H1 (cell line): ENCODE data around the gene TSPAN32. TPM values are rescaled to one million over a fixed set of nuclear protein-coding genes. Genes with fewer than 3 reads are reported as not detected.
A peak's percentile ranks its signal among the peaks of the same experiment; 100 is the strongest.

Experiments
- CTCF ChIA-PET: fragments of 300-600 bp; sonication (Branson Sonifier 250); formaldehyde crosslinking; loops from one replicate; lab custom pipeline; 2021; ENCODE audit not compliant: partially characterized antibody; lab: Charles Lee
- POLR2A ChIA-PET: fragments of 300-600 bp; sonication (Branson Sonifier 250); formaldehyde crosslinking; loops from one replicate; lab custom pipeline; 2021; ENCODE audit warnings: inconsistent platforms; ENCODE audit not compliant: partially characterized antibody; lab: Charles Lee
- DNase-seq, 2 experiments: peaks; one replicate each; pipeline versions ENCODE4 v3.0.0 to v3.0.0-alpha.2; 2010 to 2022; ENCODE audit warnings: low spot score in 2 of 2, low read depth in 1 of 2, mixed read lengths in 1 of 2
- FAIRE-seq: peaks from 2 replicates; lab custom pipeline; 2011; peaks lifted over from hg19 to GRCh38; lab: Jason Lieb, UNC
- H2AFZ ChIP-seq: 2 replicates; pipeline ENCODE4 v1.8.1; 2012; ENCODE audit warnings: low read length, inconsistent platforms
- H2AK5ac ChIP-seq: 2 replicates; pipeline ENCODE4 v1.6.1; 2013; ENCODE audit warnings: low read depth, low read length
- H2BK120ac ChIP-seq: replicated peaks from 2 replicates; pipeline ENCODE3; 2013; ENCODE audit warnings: low read depth, low read length, inconsistent platforms
- H2BK12ac ChIP-seq: 2 replicates; pipeline ENCODE4 v1.6.1; 2013; ENCODE audit warnings: low read depth, low read length
- H2BK15ac ChIP-seq: 2 replicates; pipeline ENCODE4 v1.6.1; 2013; ENCODE audit warnings: low read length
- H2BK20ac ChIP-seq: 2 replicates; pipeline ENCODE4 v1.6.1; 2013; ENCODE audit warnings: low read length
- H2BK5ac ChIP-seq: 2 replicates; pipeline ENCODE4 v1.6.1; 2013; ENCODE audit warnings: low read depth, low read length
- H3K14ac ChIP-seq: 2 replicates; pipeline ENCODE4 v1.6.1; 2013; ENCODE audit warnings: inconsistent platforms; ENCODE audit not compliant: insufficient read length
- H3K18ac ChIP-seq: 2 replicates; pipeline ENCODE4 v1.6.1; 2013; ENCODE audit warnings: low read length; ENCODE audit errors: extremely low read depth
- H3K23ac ChIP-seq: 2 replicates; pipeline ENCODE4 v1.6.1; 2013; ENCODE audit warnings: inconsistent platforms; ENCODE audit not compliant: insufficient read length
- H3K23me2 ChIP-seq: 2 replicates; pipeline ENCODE4 v1.6.1; 2013; ENCODE audit warnings: low read depth, low read length
- H3K27ac ChIP-seq: 2 replicates; pipeline ENCODE4 v1.6.1; 2011; ENCODE audit warnings: low read depth, low read length, inconsistent platforms
- H3K27me3 ChIP-seq, 4 experiments: replicated peaks in 1 of 4; 1 replicate in 1 of 4; 2 replicates in 3 of 4; pipeline versions ENCODE4 v1.6.1 to v1.8.1; 2011 to 2013; ENCODE audit warnings: low read length in 3 of 4, mild to moderate bottlenecking in 3 of 4, inconsistent platforms in 2 of 4, mixed read lengths in 2 of 4, moderate library complexity in 1 of 4; ENCODE audit not compliant: control insufficient read depth in 3 of 4, insufficient read depth in 3 of 4; ENCODE audit errors: extremely low read depth in 1 of 4
- H3K36me3 ChIP-seq, 4 experiments: 2 replicates each; pipeline versions ENCODE4 v1.6.1 to v1.8.1; 2011 to 2013; ENCODE audit warnings: mild to moderate bottlenecking in 4 of 4, low read length in 3 of 4, moderate library complexity in 2 of 4, control low read depth in 1 of 4, inconsistent platforms in 1 of 4; ENCODE audit not compliant: insufficient read depth in 4 of 4, control insufficient read depth in 2 of 4
- H3K4ac ChIP-seq: replicated peaks from 2 replicates; pipeline ENCODE3; 2013; ENCODE audit warnings: low read length, low read depth, mixed read lengths, inconsistent platforms; ENCODE audit not compliant: insufficient read length
- H3K4me1 ChIP-seq, 4 experiments: replicated peaks in 1 of 4; 1 replicate in 1 of 4; 2 replicates in 3 of 4; pipeline versions ENCODE4 v1.6.1 to v1.8.1; 2011 to 2013; ENCODE audit warnings: low read length in 3 of 4, inconsistent platforms in 2 of 4, mixed read lengths in 1 of 4; ENCODE audit not compliant: insufficient read depth in 4 of 4, control insufficient read depth in 3 of 4
- H3K4me2 ChIP-seq, 2 experiments: 2 replicates each; pipeline versions ENCODE4 v1.6.1 to v1.8.1; 2011 to 2013; ENCODE audit warnings: low read depth in 2 of 2, low read length in 2 of 2, control low read depth in 1 of 2, inconsistent platforms in 1 of 2, mild to moderate bottlenecking in 1 of 2; ENCODE audit not compliant: insufficient read depth in 1 of 2
- H3K4me3 ChIP-seq, 4 experiments: fragments of 200-600, 300-600 bp in 1 of 4; sonication (generic), shearing (Covaris generic), sonication (Bioruptor Twin) in 1 of 4; 2 replicates each; pipeline versions ENCODE4 v1.5.1 to v1.8.1; 2011 to 2016; ENCODE audit warnings: low read length in 4 of 4, low read depth in 3 of 4, control low read depth in 2 of 4, inconsistent platforms in 2 of 4, mild to moderate bottlenecking in 2 of 4, mixed read lengths in 1 of 4, moderate library complexity in 1 of 4; ENCODE audit not compliant: insufficient read depth in 2 of 4; ENCODE audit errors: extremely low read depth in 1 of 4
- H3K56ac ChIP-seq: replicated peaks from 2 replicates; pipeline ENCODE3; 2013; ENCODE audit warnings: low read depth, mild to moderate bottlenecking, mixed read lengths, low read length, inconsistent platforms; ENCODE audit not compliant: insufficient read length
- H3K79me1 ChIP-seq: 2 replicates; pipeline ENCODE4 v1.6.1; 2013; ENCODE audit warnings: low read depth, low read length, control low read depth
- H3K79me2 ChIP-seq, 2 experiments: 2 replicates each; pipeline versions ENCODE4 v1.6.1 to v1.8.1; 2012 to 2013; ENCODE audit warnings: low read length in 2 of 2, mild to moderate bottlenecking in 2 of 2, inconsistent platforms in 1 of 2; ENCODE audit not compliant: insufficient read depth in 2 of 2, control insufficient read depth in 1 of 2
- H3K9ac ChIP-seq, 4 experiments: replicated peaks in 1 of 4; 1 replicate in 1 of 4; 2 replicates in 3 of 4; pipeline versions ENCODE4 v1.6.1 to v1.8.1; 2011 to 2013; ENCODE audit warnings: low read depth in 3 of 4, low read length in 3 of 4, control low read depth in 2 of 4, mild to moderate bottlenecking in 2 of 4, moderate library complexity in 2 of 4, inconsistent platforms in 1 of 4; ENCODE audit errors: extremely low read depth in 1 of 4
- H3K9me3 ChIP-seq, 2 experiments: 2 replicates each; pipeline versions ENCODE4 v1.6.1 to v1.8.1; 2012 to 2013; ENCODE audit warnings: mild to moderate bottlenecking in 2 of 2, moderate library complexity in 2 of 2, control low read depth in 1 of 2, inconsistent platforms in 1 of 2, low read depth in 1 of 2, low read length in 1 of 2, mixed read lengths in 1 of 2; ENCODE audit not compliant: insufficient read depth in 2 of 2
- H4K20me1 ChIP-seq, 2 experiments: replicated peaks in 1 of 2; 2 replicates each; pipeline versions ENCODE3 to v1.8.1; 2011 to 2013; ENCODE audit warnings: inconsistent platforms in 2 of 2, low read length in 2 of 2, mild to moderate bottlenecking in 1 of 2; ENCODE audit not compliant: insufficient read depth in 2 of 2, control insufficient read depth in 1 of 2
- H4K5ac ChIP-seq: 2 replicates; pipeline ENCODE4 v1.6.1; 2013; ENCODE audit warnings: low read length, low read depth, mixed read lengths, inconsistent platforms; ENCODE audit not compliant: insufficient read length
- H4K8ac ChIP-seq: 2 replicates; pipeline ENCODE4 v1.8.0; 2013; ENCODE audit warnings: mild to moderate bottlenecking, moderate library complexity, low read length, inconsistent platforms; ENCODE audit not compliant: insufficient read depth; ENCODE audit errors: extremely low read depth
- H4K91ac ChIP-seq: replicated peaks from 2 replicates; pipeline ENCODE3; 2013; ENCODE audit warnings: low read length, mixed read lengths, inconsistent platforms; ENCODE audit not compliant: insufficient read length
- CBX5 ChIP-seq: fragments of 300-800, 300-1000 bp; sonication (generic); IDR thresholded peaks from 2 replicates; pipeline ENCODE4 v1.7.1; 2016; ENCODE audit warnings: antibody characterized with exemption, low read length, low read depth
- EZH2 ChIP-seq: fragments of 200-600 bp; sonication (generic); IDR thresholded peaks from 2 replicates; pipeline ENCODE4 v1.7.1; 2012; ENCODE audit warnings: low read depth, mild to moderate bottlenecking, moderate library complexity, low read length, inconsistent platforms; ENCODE audit not compliant: severe bottlenecking
- FOSL1 ChIP-seq: IDR thresholded peaks from 2 replicates; pipeline ENCODE4 v1.6.1; 2011; ENCODE audit warnings: mild to moderate bottlenecking, low read depth, low read length, moderate library complexity; ENCODE audit not compliant: insufficient read depth
- POLR2AphosphoS5 ChIP-seq: IDR thresholded peaks from 2 replicates; pipeline ENCODE4 v1.6.1; 2011; ENCODE audit warnings: low read depth, low read length
- YY1 ChIP-seq: IDR thresholded peaks from 2 replicates; pipeline ENCODE4 v1.6.1; 2011; ENCODE audit warnings: low read depth, mild to moderate bottlenecking, low read length
- WGBS, 2 experiments: shearing (Covaris generic) in 1 of 2; methylation state at CpG; one replicate each; pipeline versions ENCODE4 v1.1.6 to v1.1.7; 2013 to 2015; ENCODE audit warnings: low lambda C conversion rate in 2 of 2, mixed read lengths in 2 of 2, inconsistent platforms in 1 of 2, low coverage in 1 of 2, missing lambda C conversion rate in 1 of 2; ENCODE audit not compliant: insufficient replicate concordance in 2 of 2, insufficient coverage in 1 of 2, insufficient read length in 1 of 2; ENCODE audit errors: extremely low coverage in 1 of 2, missing lambda C conversion rate in 1 of 2; 5-methylcytosine and 5-hydroxymethylcytosine counted together
- polyA plus RNA-seq, 7 experiments: library from polyadenylated mRNA; depleted of rRNA in 3 of 7; stranded (reverse) in 5 of 7; unstranded in 2 of 7; fragments of >200 nt in 5 of 7; fragments of 200-250 nt in 2 of 7; gene quantifications; 1 replicate in 5 of 7; 2 replicates in 1 of 7; 4 replicates in 1 of 7; pipeline versions ENCODE4 v1.2.1 to v1.2.3, GENCODE V29; 2011 to 2013; ENCODE audit warnings: missing spikeins in 2 of 7, mixed read lengths in 2 of 7
- total RNA-seq: library from RNA; stranded (reverse); fragmentation: NEBNext Ultra II Directional; extraction: Animal tissue kit (Norgen Biotek cat#: 25700); gene quantifications from 2 replicates; pipeline ENCODE4 v1.2.1, GENCODE V29; 2021
- TF ChIP-seq, protein P1 (sequence below), 3 experiments: IDR thresholded peaks; 1 replicate in 2 of 3; 2 replicates in 1 of 3; pipeline versions ENCODE4 v1.5.1 to v1.6.1; 2011; ENCODE audit warnings: low read length in 3 of 3, mild to moderate bottlenecking in 3 of 3, inconsistent platforms in 2 of 3, low read depth in 1 of 3, moderate library complexity in 1 of 3; ENCODE audit not compliant: insufficient read depth in 1 of 3; ENCODE audit errors: control extremely low read depth in 1 of 3

TSPAN32 gene
- total and polyA plus RNA-seq, 2 of the 8 experiments (the other 6 are each of a cell fraction or from before 2014, with no cell fraction given) = not detected

DNA sequence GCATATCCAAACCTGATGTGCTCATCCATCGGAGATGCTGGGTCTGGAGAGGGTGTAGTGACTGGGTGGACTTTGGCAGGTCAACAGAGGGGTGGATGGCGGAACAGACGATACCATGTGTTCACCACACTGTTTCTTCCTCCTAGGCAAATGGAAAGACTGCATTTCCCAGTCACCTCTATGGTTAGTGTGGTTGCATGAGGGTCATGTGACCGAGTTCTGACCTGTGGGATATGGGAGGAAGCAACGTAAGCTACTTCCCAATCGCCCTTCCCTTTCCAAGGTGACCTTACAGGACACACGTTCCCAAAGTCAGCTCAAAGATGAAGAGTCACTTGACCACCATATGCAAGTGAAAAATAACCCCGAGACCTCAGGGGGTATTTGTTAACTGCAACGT is 27.7 kb downstream of the TSPAN32 start:
- Histone ChIP-seq H3K23me2 (no peaks in the 10 kb centered on the region), H3K23ac (no peak overlapping the region), H2BK20ac (no peak overlapping the region), H3K27me3 (no peaks in the 10 kb centered on the region), H3K79me2 (no peaks in the 10 kb centered on the region), H3K9ac (no peak overlapping the region), H3K4me1 (no peaks in the 10 kb centered on the region), H2BK5ac (no peak overlapping the region), H2AK5ac (no peak overlapping the region), H3K4ac (no peak overlapping the region), H3K14ac (no peak overlapping the region), H3K4me2 (no peak overlapping the region), H3K9me3 (peaks cover 7 to 18% of the 10 kb centered on the region in 2 experiments; a peak in 3 of 4 replicates), H4K8ac (no peak overlapping the region), H2BK120ac (no peak overlapping the region), H2AFZ (no peak overlapping the region), H2BK15ac (0 out of 2 replicates have a peak overlapping the region, but pooled peaks have one; percentile 21), H3K4me3 (no peak overlapping the region), H3K36me3 (no peaks in the 10 kb centered on the region), H3K18ac (no peak overlapping the region), H2BK12ac (no peak overlapping the region), H3K79me1 (no peaks in the 10 kb centered on the region), H3K27ac (no peak overlapping the region), H4K20me1 (no peaks in the 10 kb centered on the region), H4K5ac (no peak overlapping the region), H3K56ac (no peak overlapping the region), H4K91ac (no peak overlapping the region)
- ChIA-PET CTCF (interaction anchor here (1.1 to 1.5 kb wide), 4 partner anchors 12 to 90 kb away, joined by 3 to 6 read pairs (median 3); no protein-coding TSS in a partner anchor), POLR2A (interaction anchor here (1.5 kb wide), 1 partner anchor 47 kb away, joined by 5 read pairs; the partner anchor contains the start of gene CD81)
- DNase-seq (no peak), FAIRE-seq (no peak)
- 88% methylated on average over 9 of the region's 9 CpGs; no CpG with 5 or more reads in 1 of the 2 experiments for WGBS, 2 experiments
- TF ChIP-seq CBX5 = no peak
- TF ChIP-seq POLR2AphosphoS5 = no peak
- TF ChIP-seq, protein P1, sequence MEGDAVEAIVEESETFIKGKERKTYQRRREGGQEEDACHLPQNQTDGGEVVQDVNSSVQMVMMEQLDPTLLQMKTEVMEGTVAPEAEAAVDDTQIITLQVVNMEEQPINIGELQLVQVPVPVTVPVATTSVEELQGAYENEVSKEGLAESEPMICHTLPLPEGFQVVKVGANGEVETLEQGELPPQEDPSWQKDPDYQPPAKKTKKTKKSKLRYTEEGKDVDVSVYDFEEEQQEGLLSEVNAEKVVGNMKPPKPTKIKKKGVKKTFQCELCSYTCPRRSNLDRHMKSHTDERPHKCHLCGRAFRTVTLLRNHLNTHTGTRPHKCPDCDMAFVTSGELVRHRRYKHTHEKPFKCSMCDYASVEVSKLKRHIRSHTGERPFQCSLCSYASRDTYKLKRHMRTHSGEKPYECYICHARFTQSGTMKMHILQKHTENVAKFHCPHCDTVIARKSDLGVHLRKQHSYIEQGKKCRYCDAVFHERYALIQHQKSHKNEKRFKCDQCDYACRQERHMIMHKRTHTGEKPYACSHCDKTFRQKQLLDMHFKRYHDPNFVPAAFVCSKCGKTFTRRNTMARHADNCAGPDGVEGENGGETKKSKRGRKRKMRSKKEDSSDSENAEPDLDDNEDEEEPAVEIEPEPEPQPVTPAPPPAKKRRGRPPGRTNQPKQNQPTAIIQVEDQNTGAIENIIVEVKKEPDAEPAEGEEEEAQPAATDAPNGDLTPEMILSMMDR (IDR thresholded peaks at IDR 0.05; ENCODE audit: control extremely low read depth in 1 of 3, insufficient read depth in 1 of 3, low read depth in 1 of 3, low read length in 3 of 3) = no peak
- TF ChIP-seq EZH2 = no peak
- no peak for TF ChIP-seq YY1
- TF ChIP-seq FOSL1 = no peak
